Activated CD4-positive, alpha-beta T cell treated with anti-CD3 and anti-CD28 coated beads, Interleukin-2, Interleukin-4, amounts not matched to agents 100 ng/mL and 50 ng/mL, durations not matched to agents 16 hours and 8 hours (primary cell): ENCODE measurements around the gene TIMM10B.
A peak's percentile ranks its signal among the peaks of the same experiment; 100 is the strongest.

Source experiments
- DNase-seq: peaks from one replicate; pipeline ENCODE4 v3.0.0-alpha.2; 2020; ENCODE audit warnings: low spot score

Gene TIMM10B

DNA sequence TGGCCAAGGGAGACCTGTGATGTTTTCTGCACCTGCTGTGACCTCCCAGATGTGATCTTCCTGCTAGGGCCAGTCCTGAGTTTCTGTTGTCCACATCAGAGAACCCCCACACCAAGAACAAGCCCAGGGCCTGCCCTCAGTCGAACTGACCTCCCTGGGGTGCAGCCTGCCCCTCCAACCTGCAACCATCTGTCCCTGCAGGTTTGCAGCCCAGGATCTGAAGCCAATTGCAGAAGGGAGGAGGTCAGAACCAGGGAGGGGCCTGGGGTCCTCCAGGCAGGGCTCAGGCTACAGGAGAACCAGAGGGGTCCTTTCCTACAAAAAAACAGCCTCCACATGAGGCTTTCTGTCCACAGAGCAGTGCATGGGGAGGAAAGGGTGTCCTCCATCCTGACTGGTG, 8.4 kb upstream of the TIMM10B start:
- DNase-seq: no peak

DNA sequence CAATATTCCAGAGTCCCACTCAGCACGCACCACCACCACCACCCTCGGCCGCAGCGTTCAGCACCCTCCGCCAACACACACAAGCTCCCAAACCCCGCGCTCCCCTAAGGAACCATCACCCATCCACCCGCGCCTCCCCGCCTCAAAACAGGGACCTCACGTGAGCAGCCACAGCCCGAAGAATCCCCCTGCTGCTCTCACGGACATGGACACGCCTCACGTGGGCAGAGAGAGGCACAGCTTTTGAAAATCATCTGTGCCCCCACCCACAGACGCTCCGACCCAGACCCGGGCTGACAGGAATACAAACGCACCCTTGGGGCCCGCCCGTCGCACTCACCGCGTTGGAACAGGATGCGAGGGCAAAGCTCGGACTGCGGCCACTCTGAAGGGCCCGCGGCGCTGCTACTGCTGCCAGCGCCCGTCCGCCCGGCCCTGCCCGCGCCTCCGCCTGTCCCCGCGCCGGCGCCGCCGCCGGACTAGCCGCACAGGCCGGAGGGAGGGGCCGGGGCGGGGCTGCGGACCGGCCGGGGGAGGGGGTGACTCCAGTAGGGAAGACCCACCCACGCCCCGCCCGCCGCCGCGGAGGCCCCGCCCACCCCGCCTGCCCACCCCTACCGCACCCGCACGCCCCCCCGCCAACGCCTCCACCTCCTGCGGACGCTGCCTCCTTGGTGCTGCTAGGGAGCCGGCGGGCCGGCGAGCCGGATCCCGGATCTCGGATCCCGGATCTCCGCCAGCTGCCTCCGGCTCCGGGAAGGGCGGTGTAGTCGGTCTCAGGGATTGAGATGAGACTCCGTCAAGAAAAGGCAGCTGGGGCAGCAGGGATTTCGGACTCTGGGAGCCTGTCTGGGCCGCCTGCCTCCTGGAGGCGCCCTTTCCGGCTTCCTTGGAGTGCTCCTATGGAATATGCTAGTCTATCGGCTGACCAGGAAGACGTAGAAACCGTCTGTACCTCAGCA, 7.6 kb upstream of the TIMM10B start, which contains the start of gene TRIM3:
Gene TRIM3, minus strand, starts transcription at position 491 of the 962 bp plus-strand sequence. CDS start 8,246 bp downstream, outside the sequence.
- peak; percentile 48 for DNase-seq

DNA sequence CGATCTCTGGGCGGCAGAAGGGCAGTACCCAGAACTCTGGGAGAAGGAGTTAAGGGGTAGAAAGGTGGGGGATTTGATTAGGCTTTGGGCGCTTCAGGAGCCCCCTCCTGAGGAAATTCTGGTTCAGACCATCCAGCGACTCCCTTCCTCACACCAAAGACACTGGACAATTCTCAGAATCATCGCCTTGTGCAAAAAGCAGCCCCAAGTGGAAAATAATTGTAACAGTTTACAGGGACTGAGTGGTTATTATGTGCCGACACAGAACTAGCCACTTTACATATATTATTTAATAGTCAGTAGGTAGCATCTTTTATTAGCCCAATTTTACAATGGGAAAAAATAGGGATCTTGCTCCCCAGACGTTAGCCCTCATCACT, 6.9 kb upstream of the TIMM10B start:
- DNase-seq: no peak

DNA sequence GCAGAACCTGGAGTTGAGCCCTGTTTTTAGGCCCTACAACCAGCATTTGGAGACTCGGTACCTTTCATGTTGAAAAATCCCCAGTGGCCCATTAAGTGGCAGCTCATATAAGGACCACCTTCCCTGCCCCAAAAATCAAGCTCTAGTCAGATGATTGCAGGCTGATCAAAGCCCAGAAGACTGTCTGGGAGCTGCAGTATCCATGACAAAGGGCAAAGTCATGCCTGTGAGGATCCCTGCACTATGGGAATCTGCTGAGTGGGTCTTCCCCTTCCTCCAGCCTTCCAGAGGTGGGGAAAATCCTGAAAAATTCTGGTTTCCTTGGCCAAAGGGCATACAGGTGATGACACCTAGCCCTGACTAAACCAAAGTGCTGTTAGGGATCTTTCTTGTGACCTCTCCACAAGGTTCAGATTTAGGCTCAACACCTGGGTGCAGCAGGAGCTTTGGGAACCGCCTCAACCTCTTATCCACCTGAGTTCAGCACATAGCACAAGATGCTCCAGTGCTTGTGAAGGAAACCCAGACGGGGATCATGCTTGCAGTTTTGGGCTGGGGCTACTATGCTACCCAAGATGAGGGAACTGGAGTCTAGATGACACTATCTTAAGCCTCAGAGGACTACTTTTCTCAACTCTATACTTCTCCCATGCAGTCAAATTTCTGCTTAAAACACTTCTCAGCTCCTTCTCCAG, 6.3 kb upstream of the TIMM10B start:
- DNase-seq: no peak

DNA sequence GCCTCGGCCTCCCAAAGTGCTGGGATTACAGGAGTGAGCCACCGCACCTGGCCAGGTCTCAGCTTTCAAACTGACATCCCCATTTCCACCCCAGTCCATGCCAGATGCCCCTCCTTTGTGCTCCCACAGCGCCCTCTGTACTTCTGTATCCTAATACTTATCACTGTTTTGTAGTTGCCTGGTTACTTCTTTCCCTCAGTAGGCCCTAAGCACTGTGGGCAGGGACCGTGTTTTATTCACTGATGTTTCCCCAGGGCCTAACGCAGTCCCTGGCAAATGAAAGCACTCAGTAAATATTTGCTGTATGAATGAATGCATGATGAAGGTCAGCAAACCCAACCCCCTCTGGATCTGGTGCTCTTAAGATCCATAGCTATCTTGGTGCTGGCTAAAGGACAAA, 5.4 kb upstream of the TIMM10B start:
- no peak for DNase-seq

DNA sequence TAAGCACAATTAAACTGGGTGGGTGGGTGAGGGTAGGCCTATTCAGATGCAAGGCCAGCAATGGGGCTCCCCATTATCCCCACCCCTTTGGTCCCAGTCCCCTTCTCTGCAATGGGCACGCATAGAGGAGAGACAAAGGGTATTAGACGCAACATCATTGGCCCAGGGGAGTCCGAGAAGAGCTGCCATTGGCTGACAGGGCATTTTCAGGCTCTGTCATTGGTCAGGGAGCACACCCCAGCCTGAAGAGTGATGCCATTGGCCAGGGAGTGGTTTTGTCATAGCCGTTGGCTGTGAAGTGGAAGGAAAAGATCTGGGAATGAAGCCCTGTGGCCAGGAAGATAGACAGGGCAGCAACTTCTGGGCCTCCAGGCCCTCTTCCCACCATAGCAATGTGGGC, 4.7 kb upstream of the TIMM10B start:
- DNase-seq: no peak

DNA sequence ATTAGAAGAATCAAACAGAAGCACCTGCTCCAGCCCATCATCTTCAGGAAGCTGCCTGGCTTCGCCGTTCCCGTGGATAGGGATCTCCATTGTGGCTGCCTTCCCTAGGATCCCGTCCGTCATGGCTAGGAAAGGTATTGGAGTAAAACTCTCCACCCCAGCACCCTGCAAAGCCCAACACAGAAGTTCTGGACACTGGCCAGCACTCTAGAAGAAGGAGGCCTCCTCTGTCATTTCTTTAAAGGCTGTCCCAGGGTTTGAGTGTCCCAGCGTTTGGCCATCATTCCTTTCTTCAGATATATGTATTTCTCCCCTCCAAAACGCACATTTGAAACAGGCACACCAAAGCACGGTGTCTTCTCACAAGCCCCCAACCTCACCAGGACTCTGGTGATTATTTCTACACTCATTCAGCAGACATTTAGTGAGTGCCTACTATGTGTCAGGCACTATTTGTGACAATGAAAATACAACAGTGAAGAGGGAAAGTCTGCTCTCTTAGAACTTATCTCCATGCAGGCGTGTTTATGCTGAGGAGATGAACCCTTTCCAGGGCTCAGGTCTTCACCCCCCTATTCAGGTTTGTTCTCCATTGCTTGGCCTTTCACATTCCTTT, 894 bp upstream of the TIMM10B start:
- no peak for DNase-seq

DNA sequence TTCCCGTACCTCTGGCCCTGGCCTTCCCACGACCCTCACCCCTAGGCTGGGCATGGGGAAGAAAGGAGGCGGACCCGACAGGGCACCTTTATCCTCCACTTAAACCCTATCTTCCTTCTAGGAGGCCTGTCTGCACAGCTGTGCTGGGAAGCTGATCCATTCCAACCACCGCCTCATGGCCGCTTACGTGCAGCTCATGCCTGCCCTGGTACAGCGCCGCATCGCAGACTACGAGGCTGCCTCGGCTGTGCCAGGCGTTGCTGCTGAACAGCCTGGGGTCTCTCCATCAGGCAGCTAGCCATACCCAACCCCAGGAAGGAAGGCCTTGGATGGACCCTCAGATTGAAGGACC, 599 bp downstream of the TIMM10B start:
- DNase-seq: no peak

DNA sequence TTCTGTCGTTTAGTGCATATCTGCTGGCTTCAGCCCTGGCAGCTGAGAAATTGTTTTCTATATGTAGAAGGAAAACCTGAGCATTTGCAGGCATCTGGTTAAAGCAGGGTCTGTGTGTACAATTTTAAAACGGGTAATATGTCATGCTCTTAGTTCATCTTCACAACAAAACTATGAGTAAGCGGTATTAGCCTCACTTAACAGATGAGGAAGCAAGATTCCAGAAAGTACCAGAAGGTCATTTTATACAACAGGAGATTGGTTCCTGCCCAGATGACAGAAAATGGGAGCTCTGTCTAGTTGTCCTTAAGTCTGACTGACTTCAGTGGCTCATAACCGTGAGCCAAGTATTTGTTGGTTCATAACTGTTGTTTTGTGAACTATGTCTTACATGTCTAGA, 1.1 kb downstream of the TIMM10B start:
- DNase-seq: no peak

DNA sequence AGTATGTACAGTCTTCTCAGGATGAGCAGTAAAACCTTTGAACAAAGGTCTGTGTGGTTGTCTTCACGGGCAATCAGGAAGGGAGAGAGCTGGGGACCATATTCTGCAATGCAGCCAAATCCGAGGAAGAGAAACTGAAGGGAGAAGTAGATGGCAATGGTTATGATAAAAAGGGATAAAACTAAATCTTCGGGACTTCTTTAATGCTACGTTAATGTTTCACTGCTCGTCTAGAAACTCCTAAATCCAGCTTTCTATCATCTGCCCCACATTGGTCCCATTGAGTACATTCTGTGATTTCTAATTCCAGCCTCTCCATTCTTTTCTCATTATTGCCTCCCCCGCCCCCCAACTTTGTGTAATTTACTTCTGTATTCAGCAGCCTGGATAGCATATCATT, 1.7 kb downstream of the TIMM10B start:
- DNase-seq: no peak

DNA sequence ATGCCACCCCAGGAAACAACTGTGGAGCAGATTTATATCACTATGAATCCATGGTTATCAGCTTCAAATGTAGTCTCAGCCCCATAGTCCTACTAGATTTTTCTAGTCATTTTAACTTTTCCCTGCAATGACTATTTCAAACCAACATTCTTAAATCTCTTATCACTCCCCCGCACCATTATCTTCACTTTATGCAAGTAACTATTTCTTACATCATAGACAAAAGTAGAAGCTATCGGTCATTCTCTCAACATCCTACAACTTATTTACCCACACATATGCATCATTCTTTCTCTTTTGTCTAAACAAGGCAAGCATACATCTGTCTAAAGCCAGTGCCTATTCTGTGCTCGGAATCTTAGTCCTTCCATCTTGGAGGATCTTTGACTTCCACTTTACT, 4.4 kb downstream of the TIMM10B start:
- no peak for DNase-seq

DNA sequence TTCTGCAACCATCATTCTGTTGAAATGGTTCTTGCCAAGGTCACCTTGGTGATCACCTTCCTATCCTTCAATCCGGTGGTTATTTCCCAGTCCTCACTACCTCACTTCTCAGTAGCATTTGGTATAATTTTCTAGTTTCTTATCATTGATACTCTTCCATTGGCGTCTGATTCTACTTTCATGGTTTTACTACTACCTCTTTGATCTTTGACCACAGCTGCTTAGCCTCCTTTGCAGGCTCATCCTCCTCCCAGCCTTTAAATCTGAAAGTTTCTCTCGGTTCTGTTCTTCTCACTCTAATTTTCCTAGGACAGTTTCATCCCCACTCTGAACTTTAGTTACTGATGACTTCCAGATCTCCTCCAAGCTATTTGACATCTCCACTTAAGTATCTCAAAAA, 5.0 kb downstream of the TIMM10B start:
- no peak for DNase-seq

DNA sequence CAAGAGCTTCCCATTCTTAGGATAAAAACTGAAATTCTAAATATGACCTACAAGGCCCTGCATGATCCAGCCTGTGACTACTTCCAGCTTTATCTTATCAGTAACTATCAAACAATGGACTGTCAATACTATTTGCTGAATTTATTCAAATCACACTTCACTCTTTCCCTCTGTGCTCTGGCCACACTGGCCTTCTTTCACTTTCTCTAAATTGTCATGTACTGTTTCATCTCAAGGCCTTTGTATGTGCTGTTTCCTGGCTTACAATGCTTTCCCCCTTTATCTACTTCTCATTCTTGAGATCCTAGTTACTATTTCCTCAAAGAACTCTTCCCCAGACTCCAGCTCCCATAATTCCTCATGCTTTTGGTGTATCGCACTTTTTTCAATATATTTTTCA, 5.6 kb downstream of the TIMM10B start:
- DNase-seq: no peak

DNA sequence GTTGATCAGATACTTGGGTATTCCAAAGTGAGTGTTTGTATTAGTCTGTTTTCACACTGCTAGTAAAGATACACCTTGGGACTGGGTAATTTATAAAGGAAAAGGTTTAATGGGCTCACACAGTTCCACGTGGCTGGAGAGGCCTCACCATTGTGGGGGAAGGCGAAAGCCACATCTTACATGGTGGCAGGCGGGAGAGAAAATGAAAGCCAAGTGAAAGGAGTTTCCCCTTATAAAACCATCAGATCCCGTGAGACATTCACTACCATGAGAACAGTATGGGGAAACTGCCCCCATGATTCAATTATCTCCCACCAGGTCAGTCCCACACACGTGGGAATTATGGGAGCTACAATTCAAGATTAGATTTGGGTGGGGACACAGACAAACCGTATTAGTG, 7.0 kb downstream of the TIMM10B start:
- no peak for DNase-seq

DNA sequence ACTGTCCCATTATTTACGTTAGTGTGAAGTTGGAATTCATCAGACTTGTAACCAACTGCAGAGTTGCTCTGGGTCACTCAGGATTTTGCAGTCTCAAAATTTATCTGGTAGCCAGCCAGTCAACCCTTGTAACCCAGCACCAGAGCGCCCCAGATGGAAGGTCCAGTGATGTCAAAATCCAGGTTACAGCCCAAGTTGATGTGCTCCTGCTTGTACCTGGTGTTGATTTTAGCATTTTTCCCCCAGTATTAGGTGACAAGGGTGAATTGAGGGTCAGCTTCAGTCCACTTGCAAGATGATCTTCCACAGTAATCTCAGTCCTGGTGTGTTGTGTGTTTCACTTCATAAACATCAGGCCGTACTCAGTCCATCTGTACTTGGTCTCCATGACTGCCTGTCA, 7.5 kb downstream of the TIMM10B start:
- DNase-seq: no peak

DNA sequence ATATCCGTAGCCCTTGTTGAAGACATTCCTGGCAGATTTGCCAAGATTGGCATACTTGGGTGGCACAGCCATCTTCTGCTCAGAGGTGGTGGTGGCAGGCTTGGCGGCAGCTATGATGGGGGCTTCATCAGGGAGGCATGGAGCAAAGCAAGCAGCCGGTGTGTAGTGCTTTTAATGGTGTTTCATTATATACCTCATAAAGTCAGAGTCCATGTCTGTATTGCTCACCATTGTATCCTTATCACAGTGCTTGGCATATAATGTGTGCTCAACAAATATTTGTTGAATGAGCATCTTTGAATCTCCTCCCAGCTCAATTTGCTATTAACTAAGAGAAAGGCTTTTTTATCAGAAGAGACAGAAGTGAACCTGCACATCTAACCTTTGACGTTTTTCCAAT, 8.0 kb downstream of the TIMM10B start:
- no peak for DNase-seq

DNA sequence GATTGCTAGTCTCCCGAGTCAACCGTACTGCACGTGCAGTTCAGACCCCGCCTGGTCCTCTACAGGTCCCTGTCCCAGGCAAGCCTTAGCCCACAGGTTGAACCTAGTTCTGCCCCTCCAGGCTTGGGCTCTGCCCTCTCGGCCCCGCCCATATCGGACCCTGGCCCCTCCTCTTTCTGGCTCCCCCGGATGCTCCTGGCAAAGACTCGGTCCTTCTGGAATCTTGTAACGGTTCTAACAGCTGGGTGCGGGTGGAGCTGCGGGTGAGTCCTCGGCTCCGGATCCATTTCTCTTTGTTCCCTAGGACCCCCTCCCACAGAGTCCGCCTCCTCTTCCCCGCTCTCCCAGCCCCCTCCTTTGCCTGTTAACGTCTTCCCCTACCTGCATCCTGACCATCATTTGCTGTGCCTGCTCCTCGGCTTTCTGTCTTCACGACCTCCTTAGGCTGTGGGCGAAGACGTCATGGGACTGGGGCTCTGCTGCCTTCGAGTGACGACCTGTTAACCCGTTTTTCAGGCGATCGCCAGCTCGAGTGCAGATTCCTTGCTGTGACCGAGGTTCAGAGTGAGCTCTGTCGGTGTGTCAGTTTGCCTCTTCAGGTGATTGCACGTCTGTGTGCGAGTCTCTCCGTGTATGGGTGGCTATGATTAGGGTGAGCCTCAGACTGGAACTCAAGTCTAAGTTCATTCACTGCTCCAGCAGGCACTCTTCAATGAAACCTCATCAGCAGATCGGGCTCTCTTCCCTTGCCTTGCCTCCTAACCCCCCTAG, 16.0 kb downstream of the TIMM10B start, which contains the start of gene DNHD1:
Gene DNHD1, plus strand, starts transcription at position 212 of the 771 bp plus-strand sequence. CDS start 936 bp downstream, outside the sequence.
- no peak for DNase-seq

DNA sequence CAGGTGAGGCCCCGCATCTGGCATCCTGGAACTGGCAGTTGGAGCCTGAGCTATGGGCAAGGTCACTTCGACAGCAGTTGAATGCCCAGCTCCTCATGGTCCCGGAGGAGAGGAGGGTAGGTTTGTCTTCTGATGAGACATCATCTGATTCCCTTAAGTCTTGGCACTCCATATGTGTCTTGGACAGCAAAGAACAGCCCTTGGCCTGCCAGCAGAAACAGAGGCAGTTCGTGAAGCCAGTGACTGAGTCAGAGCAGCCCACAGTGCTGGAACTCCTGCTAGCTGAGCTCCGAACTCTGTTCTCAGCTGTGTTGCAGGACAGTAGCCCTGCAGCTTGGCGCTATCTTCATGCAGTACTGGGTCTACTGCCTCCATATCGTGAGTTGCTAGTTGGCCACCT, 16.8 kb downstream of the TIMM10B start:
- DNase-seq: no peak

DNA sequence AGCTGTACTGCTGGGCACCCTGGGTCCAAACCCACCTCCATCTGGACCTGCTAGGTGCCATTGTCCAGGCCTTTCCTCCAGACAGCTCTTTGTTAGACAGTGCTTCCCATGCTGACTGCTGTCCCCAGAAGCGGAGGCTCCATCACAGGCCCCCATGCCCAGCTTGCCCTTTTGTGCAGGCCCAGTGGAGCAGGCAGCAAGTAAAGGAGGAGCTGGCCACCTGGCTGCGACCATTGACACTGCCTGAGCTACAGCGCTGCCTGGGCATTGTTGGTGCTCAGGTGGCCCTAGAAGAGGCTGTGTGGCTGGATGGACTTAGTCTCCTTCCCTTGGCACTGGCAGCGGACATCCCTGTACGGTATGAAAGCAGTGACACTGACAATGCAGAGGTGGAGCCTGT, 17.2 kb downstream of the TIMM10B start:
- no peak for DNase-seq

DNA sequence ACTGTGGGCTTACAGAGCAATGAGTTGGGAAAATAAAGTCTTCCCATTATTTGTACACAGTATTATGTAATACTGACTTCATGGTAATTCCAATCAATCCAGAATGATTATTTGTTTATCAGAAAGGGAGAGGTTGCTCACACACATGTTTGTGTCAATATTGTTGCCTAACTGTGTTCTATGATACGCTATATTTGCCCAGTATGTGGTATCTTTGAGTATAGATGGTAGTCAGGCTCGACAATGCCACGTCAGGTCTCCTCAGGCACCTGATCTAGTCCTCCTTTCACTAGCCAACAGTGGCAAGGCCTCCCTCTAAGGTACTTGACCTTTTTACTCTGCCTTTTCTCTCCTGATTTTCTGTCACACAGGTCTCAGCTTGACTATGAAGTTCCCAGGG, 21.1 kb downstream of the TIMM10B start:
- no peak for DNase-seq

DNA sequence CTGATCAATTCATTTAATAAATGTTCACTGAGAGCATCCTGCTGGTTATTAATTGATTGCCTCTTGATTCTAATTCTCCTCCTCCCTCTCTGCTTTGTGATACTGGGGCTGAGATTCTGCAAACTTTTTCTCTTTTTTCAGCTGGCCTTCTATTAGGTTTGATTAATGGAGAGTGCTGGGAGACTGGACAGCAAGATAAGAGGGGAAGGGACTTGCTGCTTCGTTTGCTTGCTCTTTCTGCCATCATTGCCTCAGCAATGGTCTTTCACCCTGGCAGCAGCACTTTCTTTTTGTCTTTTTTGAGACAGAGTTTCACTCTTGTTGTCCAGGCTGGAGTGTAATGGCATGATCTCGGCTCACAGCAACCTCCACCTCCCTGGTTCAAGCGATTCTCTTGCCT, 22.9 kb downstream of the TIMM10B start:
- DNase-seq: no peak

DNA sequence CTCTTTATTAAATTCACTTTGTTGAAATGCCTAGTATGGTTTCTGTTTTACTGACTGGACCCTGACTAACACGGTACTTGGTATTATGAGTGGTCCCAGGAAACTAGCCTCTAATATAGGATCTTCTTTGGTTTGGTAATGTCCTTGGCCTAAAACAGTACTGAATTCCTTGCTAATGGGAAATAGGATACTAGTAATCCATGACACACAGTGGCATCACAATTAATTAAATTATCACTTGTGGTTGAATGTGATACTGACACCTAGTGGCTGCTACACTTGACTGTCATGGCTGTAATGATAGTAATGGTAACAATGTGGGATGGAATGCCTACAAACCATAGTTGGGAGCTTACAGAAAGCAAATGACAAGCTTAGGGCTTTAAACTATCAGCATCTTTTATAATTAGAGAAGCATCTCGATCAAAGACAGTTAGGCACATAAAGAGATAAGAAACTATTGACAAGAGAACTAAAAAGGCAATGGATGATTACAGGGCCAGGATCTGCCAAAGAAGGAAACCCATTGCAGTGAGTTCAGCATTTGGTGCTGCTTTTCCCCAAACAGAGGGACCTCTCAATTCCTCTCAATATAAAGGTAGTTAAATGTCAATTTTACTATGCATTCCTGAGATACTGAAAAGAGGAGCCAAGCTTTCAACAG, 24.4 kb downstream of the TIMM10B start:
- DNase-seq: peak; percentile 15
